ENCODE measurements around the gene U2AF1L4.
A peak's percentile ranks its signal among the peaks of the same experiment; 100 is the strongest.

The U2AF1L4 gene

GRCh38 chr19:35756377-35757230 is 11.4 kb upstream of the U2AF1L4 start, which contains the start of gene HSPB6:
TSS of gene HSPB6 (minus strand) at chr19:35757029. CDS start at chr19:35757008, 21 bp downstream.
- no peak for DNase-seq

- peak; percentile 87 for DNase-seq
Observed at GRCh38 chr19:35755550-35756376, 10.5 kb upstream of the U2AF1L4 start.

GRCh38 chr19:35755131-35755549 is 9.9 kb upstream of the U2AF1L4 start:
- DNase-seq = no peak

- no peak for DNase-seq
Observed at GRCh38 chr19:35754370-35755130, 9.3 kb upstream of the U2AF1L4 start.

GRCh38 chr19:35753634-35754369 is 8.6 kb upstream of the U2AF1L4 start:
- DNase-seq = no peak

GRCh38 chr19:35752746-35753350 is 7.6 kb upstream of the U2AF1L4 start:
- no peak for DNase-seq

GRCh38 chr19:35751839-35752745 is 6.9 kb upstream of the U2AF1L4 start:
- DNase-seq = no peak

GRCh38 chr19:35750167-35750566 is 4.9 kb upstream of the U2AF1L4 start:
- no peak for DNase-seq

- DNase-seq = peak; percentile 100
Observed at GRCh38 chr19:35748106-35749020, 3.1 kb upstream of the U2AF1L4 start, which contains the start of gene LIN37. TSS of gene LIN37 (plus strand) at chr19:35748576. CDS start at chr19:35748725, 149 bp downstream.

- no peak for DNase-seq
Observed at GRCh38 chr19:35746531-35746930, 1.3 kb upstream of the U2AF1L4 start.

- DNase-seq = no peak
Observed at GRCh38 chr19:35746087-35746462, 857 bp upstream of the U2AF1L4 start.

- DNase-seq = peak; percentile 97
Observed at GRCh38 chr19:35744430-35745327, 539 bp downstream of the U2AF1L4 start.

GRCh38 chr19:35743640-35744429 is 1.4 kb downstream of the U2AF1L4 start:
- DNase-seq = no peak

- peak; percentile 90 for DNase-seq
Observed at GRCh38 chr19:35742121-35742724, 3.0 kb downstream of the U2AF1L4 start, which contains the start of gene IGFLR1. TSS of gene IGFLR1 (minus strand) at chr19:35742452. CDS start at chr19:35741180, 1,272 bp downstream.

GRCh38 chr19:35741203-35741515 is 4.1 kb downstream of the U2AF1L4 start:
- no peak for DNase-seq

- peak; percentile 99 for DNase-seq
Observed at GRCh38 chr19:35740423-35741202, 4.6 kb downstream of the U2AF1L4 start.

Measured in activated effector memory CD4-positive, alpha-beta T cell treated with anti-CD3 and anti-CD28 coated beads, Interleukin-2, amount 50 U/mL, for 16 hours (primary cell).